GM18858 (cell line): ENCODE data around the gene TOGARAM2.

Experiments
- ATAC-seq: cut with Tn5 transposase; IDR thresholded peaks from one replicate; pipeline ENCODE4 v1.9.1; 2021; ENCODE audit not compliant: unreplicated experiment

Gene TOGARAM2

DNA sequence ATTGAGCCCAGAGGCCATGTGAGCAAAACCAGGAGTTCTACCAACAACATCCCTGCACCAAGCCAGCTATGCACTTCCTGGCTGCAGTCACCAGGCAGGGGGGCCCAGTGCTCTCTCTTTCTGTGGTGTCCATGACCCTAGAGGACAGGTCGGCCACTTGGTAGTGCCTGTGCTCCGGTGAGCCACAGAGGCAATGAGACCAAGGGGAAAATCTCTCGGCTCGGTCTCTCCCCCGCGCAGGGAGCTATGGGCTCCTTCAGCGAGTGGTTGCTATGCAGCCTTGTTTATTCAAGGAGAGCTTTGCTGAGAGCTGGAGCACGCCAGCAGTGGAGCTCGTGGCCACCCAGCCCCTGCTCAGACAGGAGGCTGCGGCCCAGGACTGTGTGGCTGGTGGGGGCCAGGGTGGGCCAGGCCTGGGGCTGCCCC is at the start of gene TOGARAM2:
Gene TOGARAM2 (plus strand): TSS at position 283 of the 426 bp plus-strand sequence. CDS start 13,537 bp downstream, outside the sequence.
- no peak for ATAC-seq

GRCh38 chr2:28934769-28935168 is 46.3 kb upstream of the TOGARAM2 start:
- ATAC-seq = no peak

DNA sequence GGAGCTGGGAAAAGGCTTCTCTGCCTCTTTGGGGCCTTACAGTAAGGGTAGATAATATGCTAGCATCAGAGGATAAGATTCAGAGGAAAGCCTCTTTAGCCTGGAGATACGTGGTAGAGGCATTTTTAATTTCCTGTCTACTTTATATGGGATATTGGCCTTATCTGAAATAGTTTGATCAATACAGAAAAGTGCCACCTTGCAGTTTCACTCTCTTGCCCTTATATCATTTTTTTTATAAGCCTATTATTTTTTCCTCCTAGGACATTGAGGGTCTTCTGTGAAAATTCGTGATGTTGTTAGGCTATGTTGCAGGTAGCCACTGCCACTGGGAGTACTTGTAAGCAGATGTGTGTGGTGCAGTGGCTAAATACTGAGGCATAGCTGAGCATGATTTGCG is 40.1 kb upstream of the TOGARAM2 start:
- no peak for ATAC-seq

GRCh38 chr2:28944535-28945248 is 36.4 kb upstream of the TOGARAM2 start:
- ATAC-seq = no peak

DNA sequence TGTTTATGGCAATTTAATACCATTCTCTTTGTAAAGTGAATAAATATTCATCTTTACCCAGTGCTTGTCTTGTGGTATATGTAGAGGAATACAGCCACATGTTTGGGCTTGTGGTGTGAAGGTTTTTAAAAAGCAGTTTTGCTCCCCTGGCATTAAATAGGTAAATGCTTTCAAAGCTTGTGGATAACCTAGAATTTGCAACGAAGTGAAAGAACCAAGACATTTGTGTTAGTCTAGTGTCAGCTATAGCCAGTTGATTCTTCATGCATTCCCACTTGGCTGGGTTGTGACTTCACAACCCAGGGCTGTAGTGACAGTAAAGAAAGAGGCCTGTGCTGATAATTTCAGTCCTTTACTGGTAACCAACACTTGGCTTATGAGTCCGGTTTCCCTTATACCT is 32.9 kb upstream of the TOGARAM2 start:
- no peak for ATAC-seq

DNA sequence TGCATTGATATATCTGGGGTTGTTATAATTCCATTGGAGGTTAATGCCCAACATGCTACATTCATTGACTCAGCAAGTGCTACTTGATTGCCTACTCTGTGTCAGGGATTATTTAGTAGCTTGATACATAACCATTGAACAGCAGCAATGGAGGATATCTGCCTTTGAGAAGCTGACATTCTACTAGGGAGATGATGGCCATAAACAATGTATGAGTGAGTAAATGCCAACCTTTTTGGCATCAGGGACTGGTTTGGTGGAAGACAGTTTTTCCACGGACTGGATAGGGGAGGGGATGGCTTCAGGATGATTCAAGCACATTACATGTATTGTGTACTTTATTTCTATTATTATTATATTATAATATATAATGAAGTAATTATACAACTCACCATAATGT is 31.9 kb upstream of the TOGARAM2 start:
- no peak for ATAC-seq

- no peak for ATAC-seq
Measured at GRCh38 chr2:28949617-28950305, 31.3 kb upstream of the TOGARAM2 start.

DNA sequence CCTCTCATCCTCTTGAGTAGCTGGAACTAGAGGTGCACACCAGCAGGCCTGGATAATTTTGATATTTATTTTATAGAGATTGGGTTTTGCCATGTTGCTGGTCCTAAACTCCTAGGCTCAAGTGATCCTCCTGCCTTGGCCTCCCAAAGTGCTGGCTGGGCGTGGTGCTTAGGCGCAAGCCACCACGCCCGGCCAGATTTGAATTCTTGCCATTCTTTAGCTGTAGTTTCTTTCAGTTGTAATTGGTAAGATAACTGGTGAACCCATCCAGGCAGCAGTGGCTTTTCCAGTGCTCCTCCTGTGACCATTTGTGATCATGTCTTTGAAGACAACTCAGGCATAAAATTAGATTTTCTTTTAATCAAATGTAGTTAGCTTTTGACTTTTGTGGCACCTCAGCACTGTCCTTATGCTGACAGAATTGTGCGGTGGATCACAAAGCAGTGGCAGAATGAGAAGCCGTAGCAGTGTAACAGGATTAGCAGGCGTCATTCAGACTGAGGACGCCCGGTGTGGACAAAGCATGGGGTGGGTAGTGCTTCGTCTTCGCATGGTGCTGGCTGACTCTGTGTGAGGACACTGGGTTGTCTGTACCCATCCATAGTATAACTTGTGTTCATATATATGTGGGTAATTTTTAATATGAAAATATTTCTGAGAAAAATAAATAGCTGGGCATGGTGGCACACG is 30.0 kb upstream of the TOGARAM2 start:
- no peak for ATAC-seq

DNA sequence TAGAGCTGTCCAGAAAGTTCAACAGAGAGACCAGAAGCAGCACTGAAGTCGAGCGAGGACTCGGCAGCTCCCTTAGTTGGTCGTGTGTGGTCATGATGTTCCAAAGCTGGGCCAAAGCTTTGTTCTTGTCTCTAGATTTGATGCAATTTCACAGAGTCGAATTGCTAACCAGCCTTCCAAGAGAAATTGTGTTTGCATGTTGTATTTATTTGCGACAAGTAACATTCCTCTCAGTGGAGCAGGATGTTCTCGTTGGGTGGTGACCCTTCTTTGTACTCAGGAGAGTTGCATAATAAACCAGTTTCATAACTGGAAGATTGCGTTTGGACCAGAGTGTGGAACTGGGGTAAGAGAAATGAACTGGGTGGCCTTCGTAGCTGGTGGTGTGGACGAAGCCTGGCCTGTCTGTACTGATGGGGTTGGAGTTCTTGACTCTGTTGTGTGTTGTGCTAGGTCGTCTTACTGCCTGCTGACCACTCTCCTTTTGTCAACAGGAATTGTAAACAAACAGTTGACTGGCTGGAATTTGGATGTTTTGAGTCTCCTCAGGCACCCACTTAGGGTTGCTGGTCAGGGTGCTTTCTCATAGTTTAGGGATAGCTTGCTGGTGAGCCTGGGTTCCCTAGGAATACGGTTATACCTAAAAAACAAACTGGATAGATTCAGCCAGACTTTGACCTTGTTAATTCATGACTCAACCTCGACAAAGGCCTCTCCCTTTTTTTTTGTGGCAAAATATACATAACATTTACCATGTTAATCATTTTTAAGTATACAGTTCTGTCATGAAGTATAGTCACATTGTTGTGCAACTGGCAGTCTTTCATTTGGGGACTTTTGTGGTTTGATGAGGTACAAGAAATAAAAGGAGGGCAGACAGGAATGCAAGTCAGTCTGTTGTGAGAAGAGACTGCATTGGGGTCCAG is 28.9 kb upstream of the TOGARAM2 start:
- no peak for ATAC-seq

DNA sequence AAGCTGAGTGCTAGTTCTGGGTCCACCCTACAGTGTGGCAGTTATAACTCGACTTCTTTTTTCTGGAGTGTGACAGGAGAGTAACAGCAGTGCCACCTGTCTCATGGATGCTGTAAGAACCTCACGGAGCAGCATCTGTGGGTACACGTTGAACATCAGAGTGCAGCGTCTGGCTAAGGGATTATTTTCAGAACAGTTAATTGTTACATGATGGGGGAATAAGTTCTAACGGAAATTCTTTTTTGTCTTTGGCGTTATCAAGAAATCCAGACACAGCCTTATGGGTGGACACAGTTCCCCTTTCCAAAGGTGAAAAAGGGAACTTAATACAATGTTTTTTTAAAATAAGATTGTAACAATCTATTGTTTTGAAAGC is 28.3 kb upstream of the TOGARAM2 start:
- no peak for ATAC-seq

GRCh38 chr2:28955467-28955866 is 25.6 kb upstream of the TOGARAM2 start:
- ATAC-seq = no peak

GRCh38 chr2:28956415-28956826 is 24.7 kb upstream of the TOGARAM2 start:
- ATAC-seq = no peak

DNA sequence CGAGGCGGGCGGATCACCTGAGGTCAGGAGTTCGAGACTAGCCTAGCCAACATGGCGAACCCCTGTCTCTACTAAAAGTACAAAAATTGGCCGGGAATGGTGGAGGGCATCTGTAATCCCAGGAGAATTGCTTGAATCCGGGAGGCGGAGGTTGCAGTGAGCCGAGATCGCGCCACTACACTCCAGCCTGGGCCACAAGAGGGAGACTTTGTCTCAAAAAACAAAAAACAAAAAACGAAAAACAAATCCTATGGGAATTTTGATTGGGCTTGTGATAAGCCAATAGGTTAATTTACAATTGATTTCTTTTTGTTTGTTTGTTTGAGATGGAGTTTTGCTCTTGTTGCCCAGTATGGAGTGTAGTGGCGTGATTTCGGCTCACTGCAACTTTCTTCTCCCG is 24.2 kb upstream of the TOGARAM2 start:
- ATAC-seq = no peak

DNA sequence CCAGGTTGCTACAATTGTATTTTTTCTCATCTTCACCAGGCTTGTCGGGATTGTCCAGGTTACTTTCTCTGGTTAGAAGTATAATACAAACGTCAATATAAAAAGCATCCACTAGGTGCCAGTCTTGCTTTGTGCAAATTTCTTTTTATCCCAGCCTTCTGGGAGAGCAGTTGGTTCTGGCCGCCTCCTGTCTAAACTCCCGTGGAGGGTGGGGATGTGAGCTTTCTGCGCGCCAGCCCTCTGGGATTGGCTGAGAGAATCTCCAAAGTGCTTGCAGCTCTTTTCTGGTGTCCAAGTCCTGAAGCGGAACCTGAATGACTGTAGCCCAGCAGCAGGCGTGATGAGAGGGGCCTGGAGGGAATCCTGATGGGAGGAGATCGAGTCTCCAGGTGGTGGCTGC is 22.4 kb upstream of the TOGARAM2 start:
- ATAC-seq = no peak

GRCh38 chr2:28960401-28960800 is 20.7 kb upstream of the TOGARAM2 start:
- no peak for ATAC-seq

DNA sequence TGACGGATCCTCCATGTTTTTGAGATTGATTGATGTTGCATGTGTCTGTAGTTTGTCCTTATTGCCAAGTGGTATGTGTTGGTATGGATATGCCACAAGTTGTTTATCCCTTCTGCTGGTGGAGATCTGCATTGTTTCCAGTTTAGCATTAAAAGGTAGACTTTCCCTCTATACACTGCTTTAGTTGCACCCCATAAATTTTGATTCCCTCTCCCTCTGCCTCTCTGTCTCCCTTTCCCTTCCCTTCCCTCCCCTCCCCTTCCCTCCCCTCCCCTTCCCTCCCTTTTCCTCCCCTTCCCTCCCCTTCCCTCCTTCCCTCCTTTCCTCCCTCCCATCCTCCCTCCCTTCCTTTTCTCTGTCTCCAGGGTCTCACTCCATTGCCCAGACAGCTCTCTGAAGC is 18.6 kb upstream of the TOGARAM2 start:
- no peak for ATAC-seq

DNA sequence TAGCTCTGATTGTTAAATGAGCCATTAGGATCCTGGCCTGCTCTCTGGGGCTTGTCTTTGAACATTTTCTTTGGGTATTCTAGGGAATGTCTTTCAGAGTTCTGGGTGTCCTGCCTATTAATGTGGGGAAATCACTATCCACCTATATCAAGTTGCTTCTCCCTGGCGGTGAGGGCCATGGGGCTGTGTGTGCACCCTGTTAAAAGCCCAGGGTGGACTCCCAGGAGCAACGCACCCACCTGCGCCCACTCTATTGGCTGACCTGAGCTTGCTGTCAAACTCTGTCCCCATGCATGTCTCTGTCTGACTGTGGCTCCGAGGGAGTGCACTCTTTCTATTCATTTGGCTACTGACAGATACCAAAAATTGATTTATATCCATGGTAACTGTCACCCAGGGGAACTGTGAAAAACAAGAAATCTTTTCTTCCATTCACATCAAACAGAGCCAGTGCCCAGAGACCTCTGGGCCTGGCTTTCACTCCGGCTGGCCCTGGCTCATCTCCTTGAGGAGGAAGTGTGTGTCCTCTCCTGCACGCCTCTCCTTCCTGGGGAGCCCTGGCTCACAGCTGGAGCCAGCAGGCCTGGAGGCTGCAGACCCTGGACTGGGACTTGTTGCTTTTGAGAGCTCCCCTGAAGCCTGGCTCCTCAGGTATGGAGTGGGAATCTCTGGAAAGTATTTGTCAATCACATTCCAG is 10.5 kb upstream of the TOGARAM2 start:
- ATAC-seq = no peak

DNA sequence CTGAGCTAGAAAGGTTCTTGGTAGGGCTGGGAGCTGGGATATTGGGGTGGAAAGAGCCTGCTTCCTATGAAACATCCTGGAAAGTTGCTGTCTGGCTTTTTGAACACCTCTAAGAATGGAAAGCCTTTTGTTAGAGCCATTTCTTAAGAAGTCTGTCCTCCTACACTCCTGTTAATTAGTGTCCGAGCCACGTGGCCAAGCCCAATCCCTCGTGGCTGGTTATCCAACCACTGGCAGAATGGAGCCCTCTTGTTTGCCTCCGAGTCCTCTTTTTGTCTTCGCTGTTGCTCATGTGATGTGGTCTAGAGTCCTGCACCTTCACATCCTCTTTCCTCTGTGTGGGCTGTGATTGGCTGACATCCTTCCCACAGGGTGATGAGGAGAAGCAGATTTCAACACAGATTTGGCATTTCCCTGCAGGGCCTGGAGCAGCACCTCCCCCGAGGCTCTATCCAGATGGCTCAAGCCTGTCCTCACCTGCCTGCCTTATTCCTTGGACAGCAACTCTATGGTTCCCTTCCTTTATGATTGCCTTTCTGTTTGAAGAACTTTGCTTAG is 8.2 kb upstream of the TOGARAM2 start:
- ATAC-seq = no peak

- no peak for ATAC-seq
Measured at GRCh38 chr2:28974252-28974651, 6.8 kb upstream of the TOGARAM2 start.

DNA sequence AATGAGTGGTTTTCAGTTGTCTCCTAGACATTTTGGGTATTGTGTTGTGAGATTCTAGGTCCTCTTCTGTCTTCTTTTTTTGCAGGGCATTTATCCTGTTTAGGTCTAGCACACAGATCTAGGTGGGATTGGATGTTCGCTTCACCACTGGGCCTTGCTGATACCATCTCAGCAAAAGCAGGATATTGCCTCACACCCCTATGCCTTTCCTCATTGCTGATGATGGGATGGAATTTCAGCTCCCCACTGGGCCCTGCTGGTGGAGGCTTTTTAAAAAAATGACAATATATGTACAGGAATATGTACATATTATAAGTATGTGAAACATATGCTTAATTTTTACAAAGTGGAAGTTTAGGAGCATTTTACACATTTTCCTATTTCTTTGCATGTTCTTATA is 5.4 kb upstream of the TOGARAM2 start:
- ATAC-seq = no peak
